HL-60 (cell line): Measurements from ENCODE around the gene ARHGEF12.

Experiments
- POLR2AphosphoS5 ChIP-seq: IDR thresholded peaks from 2 replicates; pipeline ENCODE4 v1.6.1; 2012; ENCODE audit warnings: low read depth
- SPI1 ChIP-seq: IDR thresholded peaks from 2 replicates; pipeline ENCODE4 v1.6.1; 2012; ENCODE audit warnings: low read depth, mild to moderate bottlenecking, borderline replicate concordance
- TF ChIP-seq, protein P1 (sequence below): IDR thresholded peaks from one replicate; pipeline ENCODE4 v1.5.1; 2011; ENCODE audit warnings: low read length, control low read depth, inconsistent platforms; ENCODE audit not compliant: insufficient read depth
- TF ChIP-seq, protein P2 (sequence below): IDR thresholded peaks from 2 replicates; pipeline ENCODE4 v1.6.1; 2012; ENCODE audit warnings: low read depth; ENCODE audit not compliant: insufficient replicate concordance

DNA sequence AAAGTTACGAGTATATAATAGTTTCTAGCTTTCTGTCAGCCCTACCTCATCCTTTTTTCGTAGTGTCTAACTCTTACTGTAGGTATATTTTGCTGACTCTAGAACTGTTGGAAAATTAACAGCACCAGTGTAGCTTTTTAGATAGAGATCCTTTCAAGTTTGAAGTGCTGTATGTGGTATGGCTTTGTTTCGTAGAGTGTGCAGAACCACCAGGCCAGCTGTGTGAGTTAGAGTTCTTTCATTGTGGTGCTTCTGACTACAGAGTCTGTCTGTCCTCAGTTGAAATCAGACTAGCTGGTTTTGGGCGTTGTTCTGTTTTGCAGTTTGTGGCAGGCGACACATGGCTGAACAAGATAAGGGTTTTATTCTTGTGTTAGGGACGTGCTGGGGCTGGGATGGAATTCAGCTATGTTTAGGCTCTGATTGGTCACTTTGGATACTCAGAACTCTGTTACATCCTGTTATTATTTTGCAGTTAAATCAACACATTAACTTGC is 3.2 kb downstream of the ARHGEF12 start:
- TF ChIP-seq SPI1 (no peak), POLR2AphosphoS5 (no peak)
- TF ChIP-seq, protein P1, sequence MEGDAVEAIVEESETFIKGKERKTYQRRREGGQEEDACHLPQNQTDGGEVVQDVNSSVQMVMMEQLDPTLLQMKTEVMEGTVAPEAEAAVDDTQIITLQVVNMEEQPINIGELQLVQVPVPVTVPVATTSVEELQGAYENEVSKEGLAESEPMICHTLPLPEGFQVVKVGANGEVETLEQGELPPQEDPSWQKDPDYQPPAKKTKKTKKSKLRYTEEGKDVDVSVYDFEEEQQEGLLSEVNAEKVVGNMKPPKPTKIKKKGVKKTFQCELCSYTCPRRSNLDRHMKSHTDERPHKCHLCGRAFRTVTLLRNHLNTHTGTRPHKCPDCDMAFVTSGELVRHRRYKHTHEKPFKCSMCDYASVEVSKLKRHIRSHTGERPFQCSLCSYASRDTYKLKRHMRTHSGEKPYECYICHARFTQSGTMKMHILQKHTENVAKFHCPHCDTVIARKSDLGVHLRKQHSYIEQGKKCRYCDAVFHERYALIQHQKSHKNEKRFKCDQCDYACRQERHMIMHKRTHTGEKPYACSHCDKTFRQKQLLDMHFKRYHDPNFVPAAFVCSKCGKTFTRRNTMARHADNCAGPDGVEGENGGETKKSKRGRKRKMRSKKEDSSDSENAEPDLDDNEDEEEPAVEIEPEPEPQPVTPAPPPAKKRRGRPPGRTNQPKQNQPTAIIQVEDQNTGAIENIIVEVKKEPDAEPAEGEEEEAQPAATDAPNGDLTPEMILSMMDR: no peak
- TF ChIP-seq, protein P2, sequence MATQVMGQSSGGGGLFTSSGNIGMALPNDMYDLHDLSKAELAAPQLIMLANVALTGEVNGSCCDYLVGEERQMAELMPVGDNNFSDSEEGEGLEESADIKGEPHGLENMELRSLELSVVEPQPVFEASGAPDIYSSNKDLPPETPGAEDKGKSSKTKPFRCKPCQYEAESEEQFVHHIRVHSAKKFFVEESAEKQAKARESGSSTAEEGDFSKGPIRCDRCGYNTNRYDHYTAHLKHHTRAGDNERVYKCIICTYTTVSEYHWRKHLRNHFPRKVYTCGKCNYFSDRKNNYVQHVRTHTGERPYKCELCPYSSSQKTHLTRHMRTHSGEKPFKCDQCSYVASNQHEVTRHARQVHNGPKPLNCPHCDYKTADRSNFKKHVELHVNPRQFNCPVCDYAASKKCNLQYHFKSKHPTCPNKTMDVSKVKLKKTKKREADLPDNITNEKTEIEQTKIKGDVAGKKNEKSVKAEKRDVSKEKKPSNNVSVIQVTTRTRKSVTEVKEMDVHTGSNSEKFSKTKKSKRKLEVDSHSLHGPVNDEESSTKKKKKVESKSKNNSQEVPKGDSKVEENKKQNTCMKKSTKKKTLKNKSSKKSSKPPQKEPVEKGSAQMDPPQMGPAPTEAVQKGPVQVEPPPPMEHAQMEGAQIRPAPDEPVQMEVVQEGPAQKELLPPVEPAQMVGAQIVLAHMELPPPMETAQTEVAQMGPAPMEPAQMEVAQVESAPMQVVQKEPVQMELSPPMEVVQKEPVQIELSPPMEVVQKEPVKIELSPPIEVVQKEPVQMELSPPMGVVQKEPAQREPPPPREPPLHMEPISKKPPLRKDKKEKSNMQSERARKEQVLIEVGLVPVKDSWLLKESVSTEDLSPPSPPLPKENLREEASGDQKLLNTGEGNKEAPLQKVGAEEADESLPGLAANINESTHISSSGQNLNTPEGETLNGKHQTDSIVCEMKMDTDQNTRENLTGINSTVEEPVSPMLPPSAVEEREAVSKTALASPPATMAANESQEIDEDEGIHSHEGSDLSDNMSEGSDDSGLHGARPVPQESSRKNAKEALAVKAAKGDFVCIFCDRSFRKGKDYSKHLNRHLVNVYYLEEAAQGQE: no peak
